Skeletal muscle satellite cell (primary cell): ENCODE results near the gene CLEC20A.
A peak's percentile ranks its signal among the peaks of the same experiment; 100 is the strongest.

Experiments
- H3K27me3 ChIP-seq: 2 replicates; pipeline ENCODE4 v1.7.0; 2013; ENCODE audit warnings: low read length; ENCODE audit not compliant: control insufficient read depth, insufficient read depth
- H3K36me3 ChIP-seq: 2 replicates; pipeline ENCODE4 v1.7.0; 2013; ENCODE audit warnings: mild to moderate bottlenecking, control low read depth, low read length; ENCODE audit not compliant: insufficient read depth
- H3K4me1 ChIP-seq: 2 replicates; pipeline ENCODE4 v1.7.0; 2013; ENCODE audit warnings: low read length; ENCODE audit not compliant: control insufficient read depth, insufficient read depth
- H3K4me2 ChIP-seq: 2 replicates; pipeline ENCODE4 v1.7.0; 2013; ENCODE audit warnings: mild to moderate bottlenecking, low read length
- H3K4me3 ChIP-seq: 2 replicates; pipeline ENCODE4 v1.7.0; 2013; ENCODE audit warnings: low read length
- H3K9ac ChIP-seq: 2 replicates; pipeline ENCODE4 v1.7.0; 2013; ENCODE audit warnings: mild to moderate bottlenecking, low read depth, low read length, moderate library complexity
- H3K9me3 ChIP-seq: replicated peaks from 2 replicates; pipeline ENCODE4 v1.7.0; 2013; ENCODE audit warnings: mild to moderate bottlenecking, control low read depth, low read length

Gene CLEC20A

GRCh38 chr1:178464141-178464540 lies 32.6 kb downstream of the CLEC20A start:
- Histone ChIP-seq H3K27me3 (no peaks in the 10 kb centered on the region), H3K4me1 (peaks cover 16% of the 10 kb centered on the region), H3K4me3 (no peak overlapping the region), H3K36me3 (peaks cover 26% of the 10 kb centered on the region), H3K9ac (no peak overlapping the region), H3K4me2 (no peak overlapping the region), H3K9me3 (no peaks in the 10 kb centered on the region)

GRCh38 chr1:178461701-178462100 lies 35.1 kb downstream of the CLEC20A start:
- no peaks in the 10 kb centered on the region for H3K27me3 ChIP-seq
- peaks cover 33% of the 10 kb centered on the region for H3K36me3 ChIP-seq
- H3K4me3 ChIP-seq = no peak overlapping the region
- H3K9me3 ChIP-seq = no peaks in the 10 kb centered on the region
- no peak overlapping the region for H3K9ac ChIP-seq
- H3K4me2 ChIP-seq = no peak overlapping the region
- peaks cover 16% of the 10 kb centered on the region for H3K4me1 ChIP-seq

- H3K36me3 ChIP-seq = peaks cover 33% of the 10 kb centered on the region
- H3K4me3 ChIP-seq = no peak overlapping the region
- H3K9ac ChIP-seq = no peak overlapping the region
- H3K27me3 ChIP-seq = no peaks in the 10 kb centered on the region
- H3K9me3 ChIP-seq = no peaks in the 10 kb centered on the region
- H3K4me2 ChIP-seq = no peak overlapping the region
- H3K4me1 ChIP-seq = peaks cover 16% of the 10 kb centered on the region
These were observed 35.7 kb downstream of the CLEC20A start for GRCh38 chr1:178461104-178461503.

- Histone ChIP-seq H3K4me1 (no peaks in the 10 kb centered on the region), H3K9me3 (no peaks in the 10 kb centered on the region), H3K4me3 (no peak overlapping the region), H3K36me3 (peaks cover 31% of the 10 kb centered on the region), H3K9ac (no peak overlapping the region), H3K4me2 (no peak overlapping the region), H3K27me3 (no peaks in the 10 kb centered on the region)
These were observed 38.6 kb downstream of the CLEC20A start for GRCh38 chr1:178458203-178458602.

GRCh38 chr1:178457651-178458050 lies 39.1 kb downstream of the CLEC20A start:
- Histone ChIP-seq H3K9me3 (no peaks in the 10 kb centered on the region), H3K36me3 (peaks cover 34% of the 10 kb centered on the region), H3K27me3 (no peaks in the 10 kb centered on the region), H3K4me2 (no peak overlapping the region), H3K4me3 (no peak overlapping the region), H3K9ac (no peak overlapping the region), H3K4me1 (no peaks in the 10 kb centered on the region)

GRCh38 chr1:178456472-178456871 lies 40.3 kb downstream of the CLEC20A start:
- Histone ChIP-seq H3K4me2 (no peak overlapping the region), H3K4me1 (peaks cover 5% of the 10 kb centered on the region), H3K4me3 (no peak overlapping the region), H3K9me3 (no peaks in the 10 kb centered on the region), H3K27me3 (no peaks in the 10 kb centered on the region), H3K36me3 (peaks cover 40% of the 10 kb centered on the region), H3K9ac (no peak overlapping the region)

- Histone ChIP-seq H3K9ac (no peak overlapping the region), H3K4me1 (peaks cover 13% of the 10 kb centered on the region), H3K9me3 (no peaks in the 10 kb centered on the region), H3K27me3 (no peaks in the 10 kb centered on the region), H3K36me3 (peaks cover 24% of the 10 kb centered on the region), H3K4me2 (no peak overlapping the region), H3K4me3 (no peak overlapping the region)
These were observed 44.8 kb downstream of the CLEC20A start for GRCh38 chr1:178452013-178452412.

- H3K9ac ChIP-seq = no peak overlapping the region
- H3K4me1 ChIP-seq = peaks cover 13% of the 10 kb centered on the region
- H3K4me2 ChIP-seq = peak overlapping the region; percentile 23
- no peak overlapping the region for H3K4me3 ChIP-seq
- peaks cover 25% of the 10 kb centered on the region for H3K36me3 ChIP-seq
- H3K9me3 ChIP-seq = no peaks in the 10 kb centered on the region
- no peaks in the 10 kb centered on the region for H3K27me3 ChIP-seq
These were observed 45.2 kb downstream of the CLEC20A start for GRCh38 chr1:178451529-178451928.

GRCh38 chr1:178450871-178451270 lies 45.9 kb downstream of the CLEC20A start:
- Histone ChIP-seq H3K4me3 (no peak overlapping the region), H3K9me3 (no peaks in the 10 kb centered on the region), H3K27me3 (no peaks in the 10 kb centered on the region), H3K9ac (no peak overlapping the region), H3K36me3 (peaks cover 24% of the 10 kb centered on the region), H3K4me1 (peaks cover 13% of the 10 kb centered on the region), H3K4me2 (no peak overlapping the region)

- peaks cover 62% of the 10 kb centered on the region for H3K36me3 ChIP-seq
- no peaks in the 10 kb centered on the region for H3K9me3 ChIP-seq
These were observed 53.8 kb downstream of the CLEC20A start for GRCh38 chr1:178442925-178443324.

GRCh38 chr1:178438432-178438831 lies 58.3 kb downstream of the CLEC20A start:
- Histone ChIP-seq H3K4me1 (peaks cover 2% of the 10 kb centered on the region), H3K36me3 (peaks cover 36% of the 10 kb centered on the region), H3K9me3 (no peaks in the 10 kb centered on the region), H3K4me2 (no peak overlapping the region), H3K4me3 (no peak overlapping the region), H3K9ac (no peak overlapping the region), H3K27me3 (no peaks in the 10 kb centered on the region)

More at GRCh38 chr1:178442925-178443324, 53.8 kb downstream of the CLEC20A start:
- H3K9ac ChIP-seq = no peak overlapping the region
- H3K4me1 ChIP-seq = no peaks in the 10 kb centered on the region
- no peak overlapping the region for H3K4me2 ChIP-seq
- no peaks in the 10 kb centered on the region for H3K27me3 ChIP-seq
- no peak overlapping the region for H3K4me3 ChIP-seq

GRCh38 chr1:178436899-178437298 lies 59.9 kb downstream of the CLEC20A start:
- Histone ChIP-seq H3K4me1 (peaks cover 2% of the 10 kb centered on the region), H3K27me3 (no peaks in the 10 kb centered on the region), H3K4me2 (no peak overlapping the region), H3K36me3 (peaks cover 23% of the 10 kb centered on the region), H3K4me3 (no peak overlapping the region), H3K9me3 (no peaks in the 10 kb centered on the region), H3K9ac (no peak overlapping the region)
